22Rv1 (cell line): ENCODE measurements around the gene TUBA3D.
A peak's percentile ranks its signal among the peaks of the same experiment; 100 is the strongest.
"Not testable (repeated sequence)": the region's sequence is repeated elsewhere in the genome, so short reads cannot be mapped to it uniquely, and the experiment has no call there.

Source experiments
- H3K27ac ChIP-seq: fragments of 450-650 bp; 2 replicates; pipeline ENCODE4 v1.5.1; 2017
- ZFX ChIP-seq: fragments of 450-650 bp; IDR thresholded peaks from 2 replicates; pipeline ENCODE4 v1.6.1; 2017; ENCODE audit warnings: antibody characterized with exemption, borderline replicate concordance
- TF ChIP-seq, protein P1 (sequence below): fragments of 450-650 bp; IDR thresholded peaks from 2 replicates; pipeline ENCODE4 v1.5.1; 2017; ENCODE audit warnings: mild to moderate bottlenecking

The TUBA3D gene

DNA sequence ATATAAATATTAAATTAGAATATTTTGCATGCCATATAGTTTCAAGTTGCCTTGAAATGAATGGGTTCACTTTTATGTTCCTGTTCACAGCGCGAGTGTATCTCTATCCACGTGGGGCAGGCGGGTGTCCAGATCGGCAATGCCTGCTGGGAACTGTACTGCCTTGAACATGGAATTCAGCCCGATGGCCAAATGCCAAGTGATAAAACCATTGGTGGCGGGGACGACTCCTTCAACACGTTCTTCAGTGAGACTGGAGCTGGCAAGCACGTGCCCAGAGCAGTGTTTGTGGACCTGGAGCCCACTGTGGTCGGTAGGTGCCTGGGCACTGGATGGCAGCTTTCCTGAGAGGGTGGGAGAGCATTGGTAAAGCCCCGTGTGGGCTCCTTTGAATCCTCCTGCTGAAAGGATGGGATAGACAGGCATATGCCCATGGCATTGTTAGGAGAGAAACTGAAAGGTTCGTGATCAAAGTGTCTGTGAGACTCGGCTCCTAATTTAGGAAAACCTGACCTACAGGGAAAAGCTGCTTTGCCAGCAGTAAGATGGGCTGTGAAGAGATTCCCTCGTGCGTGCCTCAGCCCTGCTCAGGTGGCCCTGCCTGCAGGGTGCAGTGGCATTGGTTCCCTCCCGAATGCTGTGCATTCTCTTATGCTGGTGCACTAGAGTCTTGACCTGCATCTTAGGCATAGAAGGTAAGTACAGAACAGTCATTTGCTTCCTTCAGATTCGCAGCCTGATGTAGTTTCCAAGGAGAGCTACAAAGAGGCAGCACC is 2.3 kb downstream of the TUBA3D start:
- H3K27ac ChIP-seq: not testable (repeated sequence)

DNA sequence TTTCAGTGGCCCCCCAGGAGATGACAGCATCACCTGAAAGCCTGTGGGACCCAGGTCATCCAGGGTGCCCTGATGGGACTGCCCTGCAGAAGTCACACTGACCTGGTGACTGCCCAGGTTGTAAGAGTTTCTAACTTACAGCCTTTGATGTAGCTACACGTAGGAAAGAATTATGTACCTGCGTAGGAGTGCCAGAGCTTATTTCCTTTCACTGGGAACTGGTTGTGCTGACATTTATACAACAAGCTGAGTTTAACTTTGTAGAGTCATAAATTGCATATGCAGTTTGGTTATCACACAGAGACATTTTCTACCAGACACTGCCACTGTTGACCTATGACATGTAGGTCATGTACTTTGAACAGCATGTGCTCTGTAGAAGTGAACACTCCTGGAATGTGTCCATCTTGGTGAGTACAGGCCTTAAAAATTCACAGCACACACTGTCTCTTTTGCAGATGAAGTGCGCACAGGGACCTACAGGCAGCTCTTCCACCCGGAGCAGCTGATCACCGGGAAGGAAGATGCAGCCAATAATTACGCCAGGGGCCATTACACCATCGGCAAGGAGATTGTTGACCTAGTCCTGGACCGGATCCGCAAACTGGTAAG is 3.0 kb downstream of the TUBA3D start:
- H3K27ac ChIP-seq: not testable (repeated sequence)

DNA sequence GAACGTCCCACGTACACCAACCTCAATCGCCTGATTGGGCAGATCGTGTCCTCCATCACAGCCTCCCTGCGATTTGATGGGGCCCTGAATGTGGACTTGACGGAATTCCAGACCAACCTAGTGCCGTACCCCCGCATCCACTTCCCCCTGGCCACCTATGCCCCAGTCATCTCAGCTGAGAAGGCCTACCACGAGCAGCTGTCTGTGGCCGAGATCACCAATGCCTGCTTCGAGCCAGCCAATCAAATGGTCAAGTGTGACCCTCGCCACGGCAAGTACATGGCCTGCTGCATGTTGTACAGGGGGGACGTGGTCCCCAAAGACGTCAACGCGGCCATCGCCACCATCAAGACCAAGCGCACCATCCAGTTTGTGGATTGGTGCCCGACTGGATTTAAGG is 4.4 kb downstream of the TUBA3D start:
- H3K27ac ChIP-seq: not testable (repeated sequence)

DNA sequence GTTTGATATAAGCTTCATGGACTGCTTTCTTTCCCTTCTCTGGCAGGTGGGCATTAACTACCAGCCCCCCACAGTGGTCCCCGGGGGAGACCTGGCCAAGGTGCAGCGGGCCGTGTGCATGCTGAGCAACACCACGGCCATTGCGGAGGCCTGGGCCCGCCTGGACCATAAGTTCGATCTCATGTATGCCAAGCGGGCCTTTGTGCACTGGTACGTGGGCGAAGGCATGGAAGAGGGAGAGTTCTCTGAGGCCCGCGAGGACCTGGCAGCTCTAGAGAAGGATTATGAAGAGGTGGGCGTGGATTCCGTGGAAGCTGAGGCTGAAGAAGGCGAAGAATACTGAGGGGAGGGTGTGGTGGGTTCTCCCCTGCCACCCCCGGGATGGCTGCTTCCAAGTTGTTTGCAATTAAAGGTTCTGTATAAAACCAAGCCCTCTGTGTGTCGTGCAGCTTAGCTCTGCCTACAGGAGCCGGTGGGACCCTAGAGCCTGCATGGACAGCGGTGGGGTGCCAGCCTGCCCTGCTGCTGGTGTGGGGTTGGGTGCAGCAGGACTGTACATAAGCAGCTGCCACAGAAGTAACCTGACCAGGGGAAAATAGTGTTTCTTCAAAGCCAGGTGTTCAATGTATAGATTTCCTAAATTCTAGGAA is 6.7 kb downstream of the TUBA3D start:
- H3K27ac ChIP-seq: not testable (repeated sequence)

DNA sequence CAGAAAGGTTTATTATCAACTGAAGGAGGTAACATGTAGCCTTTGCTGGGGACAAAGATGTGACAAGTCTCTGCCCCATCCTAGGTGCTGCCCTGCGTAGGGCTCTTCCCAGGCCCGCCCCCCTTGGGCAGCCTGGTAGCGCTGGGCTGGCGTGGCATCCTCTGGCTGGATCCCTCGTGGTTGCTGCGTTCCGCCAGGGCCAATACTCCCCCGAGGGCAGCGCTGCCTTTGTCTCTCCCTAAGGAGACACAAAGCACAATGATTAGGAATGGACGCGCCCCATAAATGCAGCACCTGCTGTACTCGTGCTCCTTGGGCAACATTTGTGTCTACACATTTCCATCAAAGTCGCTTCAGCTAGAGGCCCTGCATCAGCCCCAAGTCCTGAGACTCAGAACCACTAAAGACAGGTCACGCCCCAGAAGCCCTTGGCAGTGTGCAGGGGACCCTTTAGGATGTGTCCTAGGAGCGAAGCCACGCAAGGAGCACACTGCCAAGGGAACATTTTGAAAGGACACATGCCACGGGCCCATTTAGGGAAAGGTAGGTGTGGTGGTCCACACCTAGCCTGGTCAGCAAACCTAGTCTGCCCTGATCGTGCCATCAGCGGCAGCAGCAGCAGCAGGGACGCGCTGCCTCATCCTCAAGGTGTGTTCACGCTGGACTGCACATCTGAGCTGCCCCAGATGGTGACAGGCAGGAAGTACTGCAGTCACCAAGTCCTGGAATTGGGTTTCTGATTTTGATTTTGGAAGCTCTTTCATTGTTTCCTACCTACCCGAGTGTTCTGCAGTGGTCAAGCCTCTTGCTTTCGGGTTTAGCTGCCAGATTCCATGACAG is 8.3 kb downstream of the TUBA3D start:
- not testable (repeated sequence) for H3K27ac ChIP-seq

DNA sequence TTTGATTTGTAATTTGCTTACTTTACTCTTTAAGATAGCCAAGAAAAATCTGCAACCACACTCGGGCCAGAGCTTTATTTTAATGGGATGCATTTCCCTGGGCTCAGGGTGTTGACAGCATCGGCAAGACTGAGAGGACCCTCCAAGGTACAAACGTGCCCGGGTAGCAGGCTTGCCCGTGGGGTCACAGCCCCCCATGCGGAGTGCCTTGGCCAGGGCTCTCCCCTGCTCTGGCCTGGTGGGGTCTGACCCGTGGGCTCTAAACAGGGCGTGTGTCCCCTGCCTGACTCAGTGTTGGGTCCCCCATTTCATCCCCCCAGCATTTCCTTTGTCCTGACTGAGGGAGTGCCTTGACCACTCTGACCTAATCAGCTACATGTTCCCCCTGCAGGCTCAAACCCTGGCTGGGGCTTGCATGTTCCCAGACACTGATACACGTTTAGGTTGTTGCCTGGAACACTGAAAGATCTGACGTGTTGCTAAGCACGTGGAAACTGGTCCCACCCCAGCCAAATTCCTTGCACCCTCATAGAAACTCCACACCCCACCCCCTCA is 9.1 kb downstream of the TUBA3D start:
- not testable (repeated sequence) for H3K27ac ChIP-seq

DNA sequence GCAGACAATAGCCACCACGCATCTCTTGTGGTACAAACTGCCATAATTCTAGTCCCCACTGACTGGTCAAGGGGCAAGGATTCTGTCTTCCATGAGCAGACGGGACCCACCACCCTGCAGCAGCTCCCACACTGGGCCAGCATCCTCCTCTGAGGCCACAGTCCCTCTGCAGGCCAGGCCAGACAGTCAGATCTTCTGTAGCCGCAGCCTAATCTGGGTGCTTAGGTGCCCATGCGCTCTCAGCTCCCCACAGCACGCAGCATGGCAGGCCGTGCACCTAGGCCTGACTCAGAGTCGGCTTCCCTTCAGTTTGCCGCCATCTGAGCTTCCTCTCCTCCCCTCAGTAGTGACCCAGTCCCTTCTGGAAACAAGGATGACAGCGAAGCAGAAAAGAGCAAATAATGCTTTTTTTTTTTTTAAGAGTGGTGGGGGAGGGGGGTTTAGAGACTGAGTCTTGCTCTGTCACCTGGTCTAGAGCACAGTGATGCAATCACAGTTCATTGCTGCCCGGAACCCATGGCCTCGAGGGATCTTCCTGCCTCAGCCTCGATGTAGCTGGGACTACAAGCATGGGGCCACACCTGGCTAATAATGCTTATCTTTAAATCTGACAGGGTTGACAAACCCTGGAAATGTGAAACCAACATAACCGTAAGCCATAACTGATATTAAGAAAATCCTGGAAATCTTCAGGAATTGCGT is 10.4 kb downstream of the TUBA3D start:
- not testable (repeated sequence) for H3K27ac ChIP-seq

DNA sequence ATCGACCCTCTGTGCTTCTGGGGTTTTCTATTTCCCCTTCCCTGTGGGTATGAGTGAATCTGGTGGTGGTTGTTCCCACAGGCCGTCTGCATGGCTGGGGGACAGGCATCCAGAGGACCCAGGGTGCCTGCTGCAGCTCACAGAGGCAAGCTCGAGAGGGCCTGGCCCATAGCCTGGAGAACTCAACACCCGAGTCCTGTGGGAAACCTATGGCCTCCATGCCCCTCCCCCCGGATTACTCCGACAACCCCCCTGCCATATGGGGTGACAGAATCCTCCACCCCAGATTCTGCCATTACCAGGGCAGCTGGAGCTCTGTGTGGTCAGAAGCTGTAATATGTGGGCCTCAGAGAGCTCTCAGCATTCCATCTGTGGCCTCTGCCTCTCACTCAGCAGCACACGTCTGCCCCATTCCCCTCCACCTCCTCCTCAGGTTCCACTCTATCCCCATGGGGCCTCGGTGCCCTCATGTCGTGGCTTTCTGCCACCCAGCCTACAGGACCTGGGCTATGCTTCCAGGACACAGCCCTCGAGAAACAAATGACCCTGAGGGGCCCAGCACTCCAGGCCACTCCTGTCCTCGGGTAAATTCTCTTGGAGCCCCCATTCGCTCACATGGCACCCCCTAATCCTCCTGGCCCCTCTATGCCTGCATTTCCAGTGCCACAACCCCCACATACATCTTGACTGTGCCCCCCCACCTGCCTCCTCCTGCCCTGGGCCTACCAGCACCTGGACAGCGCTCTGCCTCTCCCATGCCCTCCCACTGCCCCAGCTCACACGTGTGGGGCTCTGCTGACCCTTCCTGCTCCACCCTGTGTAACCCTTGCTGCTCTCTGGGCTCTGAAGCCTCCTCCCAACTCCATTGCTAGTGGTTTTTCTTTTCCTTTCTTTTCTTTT is 12.6 kb downstream of the TUBA3D start:
- no peak for TF ChIP-seq ZFX
- TF ChIP-seq, protein P1, sequence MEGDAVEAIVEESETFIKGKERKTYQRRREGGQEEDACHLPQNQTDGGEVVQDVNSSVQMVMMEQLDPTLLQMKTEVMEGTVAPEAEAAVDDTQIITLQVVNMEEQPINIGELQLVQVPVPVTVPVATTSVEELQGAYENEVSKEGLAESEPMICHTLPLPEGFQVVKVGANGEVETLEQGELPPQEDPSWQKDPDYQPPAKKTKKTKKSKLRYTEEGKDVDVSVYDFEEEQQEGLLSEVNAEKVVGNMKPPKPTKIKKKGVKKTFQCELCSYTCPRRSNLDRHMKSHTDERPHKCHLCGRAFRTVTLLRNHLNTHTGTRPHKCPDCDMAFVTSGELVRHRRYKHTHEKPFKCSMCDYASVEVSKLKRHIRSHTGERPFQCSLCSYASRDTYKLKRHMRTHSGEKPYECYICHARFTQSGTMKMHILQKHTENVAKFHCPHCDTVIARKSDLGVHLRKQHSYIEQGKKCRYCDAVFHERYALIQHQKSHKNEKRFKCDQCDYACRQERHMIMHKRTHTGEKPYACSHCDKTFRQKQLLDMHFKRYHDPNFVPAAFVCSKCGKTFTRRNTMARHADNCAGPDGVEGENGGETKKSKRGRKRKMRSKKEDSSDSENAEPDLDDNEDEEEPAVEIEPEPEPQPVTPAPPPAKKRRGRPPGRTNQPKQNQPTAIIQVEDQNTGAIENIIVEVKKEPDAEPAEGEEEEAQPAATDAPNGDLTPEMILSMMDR: no peak
- no peak overlapping the region for H3K27ac ChIP-seq

DNA sequence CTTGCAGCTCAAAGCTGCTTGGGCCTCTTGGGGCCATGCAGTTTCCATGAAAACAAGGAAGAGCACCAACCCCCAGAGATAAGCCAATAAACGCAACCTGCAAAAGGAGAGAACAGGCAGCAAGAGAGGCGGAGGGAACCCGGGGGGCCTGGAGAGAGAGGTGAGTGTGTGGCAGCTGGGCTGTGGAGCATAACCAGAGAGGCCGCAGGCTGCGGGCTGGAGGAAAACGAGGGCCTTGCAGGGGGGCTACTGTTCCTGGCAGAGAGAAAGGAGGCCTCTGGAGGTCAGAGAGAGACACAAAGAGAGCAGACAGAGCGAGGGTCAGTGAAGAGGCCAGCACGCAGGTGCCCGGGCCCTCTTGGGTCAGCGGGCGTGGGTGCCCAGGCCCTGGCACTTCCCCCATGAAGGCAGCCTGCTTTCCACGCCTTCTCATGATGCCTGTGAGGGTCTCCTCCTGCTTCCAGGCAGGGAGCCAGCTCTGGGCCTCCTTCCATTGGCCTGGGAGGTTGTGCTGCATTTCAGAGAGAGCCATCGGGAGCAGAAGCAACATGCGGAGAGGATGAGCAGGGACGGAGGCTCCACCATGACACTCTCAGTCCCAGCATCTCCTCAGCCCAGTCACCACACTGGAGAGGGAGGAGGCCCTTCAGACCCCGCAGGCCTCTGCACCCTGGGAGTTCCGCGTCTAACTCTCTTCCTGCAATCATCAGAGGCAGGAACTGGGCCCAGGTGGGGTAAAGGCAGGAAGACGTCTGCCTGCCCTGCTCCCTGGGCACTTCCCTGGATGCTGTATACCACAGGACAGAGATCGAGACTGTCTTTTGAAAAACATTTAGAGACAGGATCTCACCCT is 14.9 kb downstream of the TUBA3D start:
- peak overlapping the region; percentile 76 for H3K27ac ChIP-seq

DNA sequence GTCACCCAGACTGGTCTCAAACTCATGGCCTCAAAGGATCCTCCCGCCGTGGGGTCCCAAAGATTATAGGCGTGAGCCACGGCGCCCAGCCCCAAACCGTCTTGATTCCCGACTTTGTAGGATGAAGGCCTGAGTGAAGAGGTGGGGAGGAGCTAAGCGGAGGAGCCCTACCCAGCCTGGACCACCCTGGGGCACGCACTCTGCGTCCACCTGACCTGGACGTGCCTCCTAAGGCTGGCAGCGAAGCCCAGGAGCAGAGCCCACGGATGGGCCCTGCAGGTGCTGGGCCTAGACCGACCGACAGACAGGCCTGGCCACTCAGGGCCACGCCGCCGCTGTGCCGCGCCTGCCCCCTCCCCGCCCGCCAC is 15.5 kb downstream of the TUBA3D start:
- H3K27ac ChIP-seq: peak overlapping the region; percentile 76

DNA sequence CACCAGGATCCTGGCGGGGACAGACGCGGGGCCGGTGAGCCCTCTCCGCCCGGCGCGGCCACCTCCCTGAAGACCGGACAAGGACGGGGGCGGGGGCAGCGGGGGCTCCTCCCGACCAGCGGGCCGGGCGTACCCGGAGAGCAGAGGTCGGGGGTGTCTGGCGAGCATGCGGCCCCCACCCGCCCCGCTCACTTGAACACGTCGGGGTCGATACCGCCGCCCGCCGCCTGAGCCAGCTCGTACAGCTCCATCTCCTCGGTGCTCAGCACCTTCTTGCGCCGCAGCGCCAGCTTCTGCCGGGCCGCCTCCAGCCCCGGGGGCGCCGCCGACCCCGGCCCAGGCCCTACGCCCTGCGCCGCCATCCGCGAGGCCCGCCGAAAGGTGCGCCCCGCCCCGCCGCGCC is 16.1 kb downstream of the TUBA3D start, which contains the start of gene MZT2A:
Gene MZT2A, minus strand, starts transcription at position 383 of the 403 bp plus-strand sequence. Its CDS starts 21 bp downstream, at position 362.
- H3K27ac ChIP-seq: peak within 1 kb of the TSS; percentile 76
